Heart left ventricle (tissue), 13 donors: ENCODE data around the gene PPRC1.

Source experiments
- POLR2A ChIP-seq, 2 donors: fragments of 450-650 bp; IDR thresholded peaks; one replicate each; pipeline ENCODE4 v1.6.1; 2017; ENCODE audit warnings: antibody characterized with exemption in 2 of 2, mild to moderate bottlenecking in 2 of 2, moderate library complexity in 2 of 2
- TF ChIP-seq, protein P1 (sequence below), 12 donors: fragments of 200-600 bp; sonication (generic) in 4 of 12; IDR thresholded peaks; one replicate each; pipeline versions ENCODE4 v1.5.0 to v1.8.0; 2018 to 2022; ENCODE audit warnings: antibody characterized with exemption in 12 of 12, mild to moderate bottlenecking in 5 of 12
- donor health status: ischemic (EF 13 %, LVEDD 7.1; RV severe dilation, severe dysfunction).
- donor health status: DM: no; HTN: yes; CAD: no.
- donor health status: DM: no; HTN: no; CAD: no.
- donor health status: ischemic (EF 25% LVEDD 6.9; RV normal size, moderate dysfunction).
- donor health status: ischemic (EF 25% LVEDD 5.7; RV mildly dilated, moderate dysfunction).
- donor health status: ischemic (EF 35%, LVEDD 5.7; RV mildly dilated, moderate dysfunction).
- donor health status: nonischemic (EF 11% LVEDD 7.7; RV severe dilation, severe dysfunction).
- donor health status: DM: yes; HTN: yes; CAD: no.
- donor health status: PGD.
- donor health status: ischemic (EF 29% LVEDD 5.4; RV normal size, mild dysfunction).
- donor health status: nonischemic (EF 23%, LVEDD 6.1; RV moderate dilation, normal function).

GRCh38 chr10:102132563-102133372, at the start of gene PPRC1:
- TF ChIP-seq, protein P1, sequence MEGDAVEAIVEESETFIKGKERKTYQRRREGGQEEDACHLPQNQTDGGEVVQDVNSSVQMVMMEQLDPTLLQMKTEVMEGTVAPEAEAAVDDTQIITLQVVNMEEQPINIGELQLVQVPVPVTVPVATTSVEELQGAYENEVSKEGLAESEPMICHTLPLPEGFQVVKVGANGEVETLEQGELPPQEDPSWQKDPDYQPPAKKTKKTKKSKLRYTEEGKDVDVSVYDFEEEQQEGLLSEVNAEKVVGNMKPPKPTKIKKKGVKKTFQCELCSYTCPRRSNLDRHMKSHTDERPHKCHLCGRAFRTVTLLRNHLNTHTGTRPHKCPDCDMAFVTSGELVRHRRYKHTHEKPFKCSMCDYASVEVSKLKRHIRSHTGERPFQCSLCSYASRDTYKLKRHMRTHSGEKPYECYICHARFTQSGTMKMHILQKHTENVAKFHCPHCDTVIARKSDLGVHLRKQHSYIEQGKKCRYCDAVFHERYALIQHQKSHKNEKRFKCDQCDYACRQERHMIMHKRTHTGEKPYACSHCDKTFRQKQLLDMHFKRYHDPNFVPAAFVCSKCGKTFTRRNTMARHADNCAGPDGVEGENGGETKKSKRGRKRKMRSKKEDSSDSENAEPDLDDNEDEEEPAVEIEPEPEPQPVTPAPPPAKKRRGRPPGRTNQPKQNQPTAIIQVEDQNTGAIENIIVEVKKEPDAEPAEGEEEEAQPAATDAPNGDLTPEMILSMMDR (IDR thresholded peaks at IDR 0.05), result peak; percentile 87 to 97 (median 92)
- TF ChIP-seq POLR2A (IDR thresholded peaks at IDR 0.05), result peak in 1 of 2 donors; percentile 77
